WTC11 (cell line): ENCODE results near the gene ASCC1.

ENCODE experiments used
- CTCF ChIP-seq: fragments of 200-600 bp; IDR thresholded peaks from 2 replicates; pipeline ENCODE4 v1.8.0; 2022; ENCODE audit warnings: antibody characterized with exemption
- MAX ChIP-seq: sonication (generic); formaldehyde crosslinking; IDR thresholded peaks from 2 replicates; pipeline ENCODE4 v1.8.0; 2022; ENCODE audit warnings: mild to moderate bottlenecking, missing genetic modification reagents

- no peak for TF ChIP-seq MAX (CRISPR knock-in tag)
- TF ChIP-seq CTCF: no peak
Measured at GRCh38 chr10:72050873-72051272, 165.2 kb downstream of the ASCC1 start.
